Colon (tissue), 2 donors: Measurements from ENCODE around the gene NPIPA5.
"Not testable (repeated sequence)": the region's sequence is repeated elsewhere in the genome, so short reads cannot be mapped to it uniquely, and the experiment has no call there.

Experiments
- FAIRE-seq: peaks from 2 replicates; lab custom pipeline; 2012; peaks lifted over from hg19 to GRCh38; lab: Jason Lieb, UNC
- donor health status: control.
- donor health status: control.

NPIPA5 gene

DNA sequence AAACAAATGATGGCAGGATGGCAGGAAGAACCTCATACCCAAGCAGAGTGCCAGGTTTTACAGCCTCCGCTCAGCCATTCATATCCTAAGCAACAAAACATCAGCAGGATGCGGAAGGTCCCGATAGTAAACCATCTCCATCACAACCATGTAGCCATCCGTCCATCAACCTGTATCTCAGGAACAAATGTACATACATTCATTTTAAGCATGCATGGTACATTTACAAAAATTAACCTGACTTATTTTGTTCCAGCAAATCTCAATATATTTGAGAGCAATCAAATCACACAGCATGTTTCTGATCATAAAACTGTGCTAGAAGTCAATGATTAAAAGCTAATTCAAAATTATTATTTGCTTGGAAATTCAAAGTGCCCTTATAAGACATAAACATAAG, at the start of gene NPIPA5:
Gene NPIPA5, minus strand, starts transcription at position 101 of the 400 bp plus-strand sequence. Its CDS starts 0 bp downstream, at position 101.
- not testable (repeated sequence) for FAIRE-seq

DNA sequence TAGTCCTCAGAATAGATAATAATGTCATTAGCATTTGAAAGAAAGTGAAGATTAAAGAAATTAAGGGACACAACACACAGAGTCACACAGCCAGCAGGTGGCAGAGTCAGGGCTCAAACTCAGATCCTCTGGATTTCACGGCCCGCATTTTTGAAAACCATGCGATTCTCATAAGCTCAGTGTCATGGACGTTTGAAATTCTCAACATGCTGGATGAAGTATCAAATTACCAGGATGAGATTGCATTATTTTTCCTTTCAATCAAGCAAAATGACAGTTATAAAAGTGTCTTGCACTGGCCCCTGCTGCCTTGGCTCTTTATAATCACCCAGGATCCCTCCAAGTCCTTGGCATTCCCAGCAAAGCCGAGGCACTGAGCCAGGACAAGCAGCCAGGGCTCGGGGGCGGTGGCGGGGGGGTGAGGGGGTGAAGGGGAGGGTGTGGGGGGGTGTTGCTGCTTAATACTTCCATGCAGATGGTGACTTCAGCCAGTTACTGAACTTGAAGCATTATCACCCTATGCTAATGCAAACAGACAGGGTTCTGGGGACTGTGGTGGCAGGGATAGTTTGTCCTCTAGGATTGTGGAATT, 49.6 kb upstream of the NPIPA5 start:
- FAIRE-seq = no peak

DNA sequence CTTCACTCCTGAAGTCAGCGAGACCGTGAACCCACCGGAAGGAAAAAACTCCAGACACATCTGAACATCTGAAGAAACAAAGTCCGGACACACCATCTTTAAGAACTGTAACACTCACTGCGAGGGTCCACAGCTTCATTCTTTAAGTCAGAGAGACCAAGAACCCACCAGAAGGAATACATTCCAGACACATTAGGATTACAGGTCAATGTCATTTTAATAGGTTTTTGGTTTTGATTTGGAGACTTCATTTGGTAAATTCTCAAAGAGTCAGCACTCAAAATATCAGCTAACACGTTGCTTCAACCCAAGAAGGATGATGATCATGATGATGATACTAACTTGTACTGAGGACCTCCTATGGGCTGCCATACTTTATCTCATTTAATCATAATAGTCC, 48.7 kb upstream of the NPIPA5 start:
- FAIRE-seq = no peak

DNA sequence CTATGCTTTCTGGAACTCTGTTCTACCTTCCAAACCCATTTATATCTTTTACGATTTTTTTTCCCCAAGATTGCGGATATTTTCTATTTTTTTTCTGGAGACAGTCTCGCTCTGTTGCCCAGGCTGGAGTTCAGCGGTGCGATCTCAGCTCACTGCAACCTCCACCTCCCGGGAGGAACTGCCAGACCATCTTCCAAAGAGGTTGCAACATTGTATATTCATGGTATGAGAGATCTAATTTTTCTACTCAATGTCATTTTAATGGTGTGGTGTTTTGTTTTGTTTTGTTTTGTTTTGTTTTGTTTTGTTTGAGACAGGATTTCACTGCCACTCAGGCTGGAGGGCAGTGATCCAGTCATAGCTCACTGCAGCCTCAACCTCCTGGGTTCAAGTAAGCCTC, 47.8 kb upstream of the NPIPA5 start:
- FAIRE-seq = no peak

DNA sequence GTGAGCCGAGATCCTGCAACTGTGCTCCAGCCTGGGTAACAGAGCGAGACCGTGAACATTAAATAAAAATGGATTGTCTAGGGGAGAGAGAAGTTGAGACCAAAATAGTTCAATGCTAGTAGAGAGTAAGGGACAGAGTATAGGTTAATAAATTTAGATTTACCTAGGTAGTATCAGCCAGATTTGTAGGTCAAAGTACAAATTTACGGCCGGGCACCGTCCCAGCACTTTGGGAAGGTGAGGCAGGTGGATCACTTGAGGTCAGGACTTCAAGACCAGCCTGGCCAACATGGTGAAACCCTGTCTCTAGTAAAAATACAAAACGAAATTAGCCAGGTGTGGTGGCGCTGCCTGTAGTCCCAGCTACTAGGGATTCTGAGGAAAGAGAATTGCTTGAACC, 44.1 kb upstream of the NPIPA5 start:
- no peak for FAIRE-seq

DNA sequence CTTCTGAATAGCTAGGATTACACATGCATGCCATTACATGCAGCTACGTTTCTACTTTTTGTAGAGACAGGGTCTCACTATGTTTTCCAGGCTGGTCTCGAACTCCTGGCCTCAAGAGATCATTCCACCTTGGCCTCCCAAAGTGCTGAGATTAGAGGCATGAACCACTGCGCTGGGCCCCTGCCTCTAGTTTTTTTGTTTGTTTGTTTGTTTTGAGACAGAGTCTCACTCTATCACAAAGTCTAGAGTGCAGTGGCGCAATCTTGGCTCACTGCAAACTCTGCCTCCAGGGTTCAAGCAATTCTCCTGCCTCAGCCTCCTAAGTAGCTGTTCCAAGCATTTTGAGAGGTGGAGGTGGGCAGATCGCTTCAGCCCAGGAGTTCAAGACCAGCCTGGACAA, 43.6 kb upstream of the NPIPA5 start:
- not testable (repeated sequence) for FAIRE-seq

DNA sequence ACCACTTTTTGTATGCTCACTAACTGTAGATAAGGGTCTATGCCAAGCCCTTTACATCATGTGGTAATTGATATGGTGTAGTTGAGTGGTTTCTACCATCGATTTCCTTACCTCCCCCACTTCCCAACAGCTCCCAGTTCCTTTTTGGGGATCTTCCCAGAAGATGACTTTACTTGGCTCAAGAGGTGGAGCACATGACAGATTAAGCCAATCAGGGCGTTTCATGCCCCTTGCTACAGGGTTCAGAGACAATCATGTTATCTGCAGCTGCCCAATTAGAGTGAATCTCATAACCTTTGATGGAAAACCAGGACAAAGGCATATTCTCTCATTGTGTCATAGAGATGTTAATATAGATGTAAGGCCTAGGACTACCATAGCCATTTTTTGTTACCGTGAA, 40.1 kb upstream of the NPIPA5 start:
- FAIRE-seq = no peak

DNA sequence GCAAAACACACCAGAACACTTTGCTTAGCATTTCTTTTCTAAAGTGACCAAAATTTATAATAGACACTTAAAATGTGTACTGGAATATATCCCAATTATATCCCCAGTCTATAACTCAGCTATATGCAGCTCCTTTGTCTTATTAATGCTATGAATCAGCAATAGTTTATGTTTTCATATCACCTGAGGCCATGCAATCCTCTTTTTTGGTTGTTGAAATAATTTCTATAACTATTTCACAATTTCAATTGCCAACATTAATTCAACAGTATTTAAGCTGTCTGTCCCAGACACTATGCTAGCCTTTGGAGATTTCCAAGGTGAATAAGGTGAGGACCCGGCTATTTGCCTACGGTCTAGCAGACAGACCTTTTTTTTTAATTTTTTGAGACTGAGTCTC, 39.1 kb upstream of the NPIPA5 start:
- no peak for FAIRE-seq

DNA sequence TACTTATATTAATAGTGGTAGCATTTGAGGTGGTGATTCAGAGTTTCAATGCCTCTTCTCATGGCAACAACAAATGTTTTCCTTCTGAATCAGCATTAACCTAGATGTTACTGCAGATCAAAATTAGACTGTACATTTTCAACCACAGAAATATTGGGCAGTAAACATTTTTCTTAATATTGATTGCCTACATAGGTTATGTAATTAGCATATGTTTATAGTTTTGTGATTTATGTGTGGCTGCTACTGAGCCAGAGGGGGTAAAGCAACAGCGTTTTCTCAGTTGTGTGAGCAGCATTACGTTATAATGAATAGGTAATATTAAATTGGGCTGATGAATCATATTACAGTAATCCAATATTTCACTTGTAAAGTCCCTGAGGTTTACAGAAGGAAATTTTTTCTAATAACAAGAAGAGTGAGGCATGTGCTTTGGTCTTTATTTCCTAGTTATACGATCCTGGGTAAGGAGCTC, 37.5 kb upstream of the NPIPA5 start:
- FAIRE-seq = no peak

DNA sequence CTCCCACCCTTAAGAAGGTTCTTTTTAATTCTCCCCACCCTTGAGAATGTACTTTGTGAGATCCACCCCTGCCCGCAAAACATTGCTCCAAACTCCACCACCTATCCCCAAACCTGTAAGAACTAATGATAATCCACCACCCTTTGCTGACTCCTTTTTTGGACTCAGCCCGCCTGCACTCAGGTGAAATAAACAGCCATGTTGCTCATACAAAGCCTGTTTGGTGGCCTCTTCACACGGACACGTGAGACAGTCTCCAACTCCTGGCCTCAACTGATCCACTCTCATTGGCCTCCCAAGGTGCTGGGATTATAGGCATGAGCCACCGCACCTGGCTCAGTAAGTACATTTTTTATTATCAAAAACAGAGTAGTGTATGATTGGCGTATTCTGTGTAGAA, 31.4 kb upstream of the NPIPA5 start:
- FAIRE-seq = not testable (repeated sequence)

DNA sequence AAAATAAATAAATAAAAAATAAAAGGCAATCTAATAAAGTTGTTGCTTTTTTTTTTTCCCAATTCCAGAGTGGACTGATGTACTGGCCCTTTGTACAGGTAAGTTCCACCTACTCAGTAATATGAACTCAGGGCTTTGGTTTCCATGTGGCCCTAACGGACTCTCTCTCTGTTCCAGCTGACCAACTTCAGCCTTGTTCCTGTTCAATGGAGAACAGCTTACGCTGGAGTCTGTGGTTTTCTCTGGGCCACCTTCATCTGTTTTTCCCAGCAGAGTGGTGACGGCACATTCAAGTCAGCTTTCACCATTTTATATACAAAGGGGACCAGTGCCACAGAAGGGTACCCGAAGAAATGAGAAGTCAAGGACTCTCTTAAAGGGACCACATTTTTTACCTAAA, 29.7 kb upstream of the NPIPA5 start:
- FAIRE-seq = not testable (repeated sequence)

DNA sequence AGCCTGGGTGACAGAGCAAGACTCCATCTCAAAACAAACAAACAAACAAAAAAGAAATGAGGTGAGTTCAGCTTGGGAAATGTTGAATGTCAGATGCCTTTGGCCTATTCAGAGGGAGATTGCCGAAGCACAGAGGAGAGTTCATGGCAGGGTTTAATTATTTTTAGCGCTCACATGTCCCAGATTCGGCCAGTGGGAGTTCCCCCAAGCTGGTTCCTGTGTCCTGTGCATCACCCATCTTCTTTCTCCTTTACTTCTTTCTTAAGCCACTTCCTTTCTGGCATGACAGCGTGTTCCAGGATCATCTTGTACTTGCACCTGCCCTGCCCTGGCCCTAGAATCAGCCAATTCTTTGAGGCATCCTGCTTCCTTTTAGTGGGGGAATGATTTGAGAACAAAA, 26.7 kb upstream of the NPIPA5 start:
- no peak for FAIRE-seq

DNA sequence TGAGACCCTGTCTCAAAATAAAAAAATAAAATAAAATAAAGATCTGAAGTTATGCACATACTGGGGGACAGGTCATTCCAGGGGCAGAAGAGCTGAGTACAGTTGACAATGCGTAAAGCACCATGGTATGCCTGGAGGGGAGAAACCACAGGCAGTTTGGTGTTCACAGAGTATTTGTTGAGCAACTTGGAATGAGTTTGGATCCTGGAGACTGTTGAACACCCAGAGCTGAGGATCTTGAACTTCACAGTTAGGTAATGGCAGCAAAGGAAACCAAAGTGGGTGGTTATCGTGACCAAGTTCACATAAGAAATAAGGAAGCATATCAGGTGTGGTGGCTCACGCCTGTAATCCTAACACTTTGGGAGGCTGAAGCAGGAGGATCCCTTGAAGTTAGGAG, 26.0 kb upstream of the NPIPA5 start:
- not testable (repeated sequence) for FAIRE-seq

DNA sequence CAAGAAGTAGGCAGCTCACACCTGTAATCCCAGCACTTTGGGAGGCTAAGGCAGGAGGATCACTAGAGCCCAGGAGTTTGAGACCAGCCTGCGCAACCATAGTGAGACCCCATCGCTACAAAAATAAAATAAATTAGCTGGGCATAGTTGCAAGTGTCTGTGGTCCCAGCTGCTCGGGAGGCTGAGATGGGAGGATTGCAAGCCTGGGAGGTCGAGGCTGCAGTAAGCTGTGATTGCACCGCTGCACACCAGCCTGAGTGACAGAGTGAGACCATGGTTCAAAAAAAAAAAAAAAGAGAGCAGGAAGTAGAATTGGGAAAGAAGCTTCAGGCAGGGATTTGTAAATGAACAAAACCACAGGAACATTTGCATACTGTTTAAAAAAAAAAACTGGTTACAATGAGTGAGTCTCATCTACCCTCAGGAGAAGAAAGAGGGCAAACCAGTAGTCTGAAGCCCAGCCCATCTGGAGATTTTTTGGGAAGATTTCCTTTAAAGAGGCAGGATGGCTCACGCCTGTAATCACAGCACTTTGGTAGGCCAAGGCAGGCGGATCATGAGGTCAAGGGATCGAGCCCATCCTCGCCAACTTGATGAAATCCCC, 25.4 kb upstream of the NPIPA5 start:
- FAIRE-seq = no peak

DNA sequence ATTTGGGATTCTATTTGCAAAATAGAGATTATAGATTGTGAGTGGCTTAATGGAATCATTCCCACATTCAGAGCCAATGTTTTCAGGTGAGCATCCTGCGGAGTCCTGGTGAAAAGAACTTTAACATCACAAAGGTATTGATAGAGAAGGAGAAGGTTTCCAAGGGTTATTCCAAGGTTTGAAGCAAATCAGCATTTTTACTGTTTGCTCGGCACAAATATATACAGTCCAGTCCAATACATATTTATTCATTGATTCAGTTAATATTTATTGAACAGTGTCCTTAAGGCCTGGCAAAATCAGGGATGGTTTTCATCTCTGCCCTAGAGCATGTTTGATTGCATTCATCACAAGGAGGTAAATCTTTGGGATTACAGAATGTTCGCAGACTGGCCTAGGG, 23.9 kb upstream of the NPIPA5 start:
- no peak for FAIRE-seq

DNA sequence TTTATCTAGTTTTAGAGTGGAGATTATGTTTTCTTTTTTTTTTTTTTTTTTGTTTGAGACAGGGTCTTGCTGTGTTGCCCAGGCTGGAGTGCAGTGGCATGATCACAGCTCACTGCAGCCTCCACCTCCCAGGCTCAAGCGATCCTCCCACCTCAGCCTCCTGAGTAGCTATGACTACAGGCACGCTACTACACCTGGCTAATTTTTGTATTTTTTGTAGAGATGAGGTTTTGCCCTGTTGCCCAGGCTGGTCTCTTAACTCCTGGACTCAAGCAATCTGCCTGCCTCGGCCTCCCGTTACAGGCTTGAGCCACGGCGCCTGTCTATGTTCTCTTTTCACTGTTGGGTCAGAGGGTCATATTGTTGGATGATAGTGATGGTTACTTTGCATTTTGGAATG, 22.2 kb upstream of the NPIPA5 start:
- FAIRE-seq = not testable (repeated sequence)

DNA sequence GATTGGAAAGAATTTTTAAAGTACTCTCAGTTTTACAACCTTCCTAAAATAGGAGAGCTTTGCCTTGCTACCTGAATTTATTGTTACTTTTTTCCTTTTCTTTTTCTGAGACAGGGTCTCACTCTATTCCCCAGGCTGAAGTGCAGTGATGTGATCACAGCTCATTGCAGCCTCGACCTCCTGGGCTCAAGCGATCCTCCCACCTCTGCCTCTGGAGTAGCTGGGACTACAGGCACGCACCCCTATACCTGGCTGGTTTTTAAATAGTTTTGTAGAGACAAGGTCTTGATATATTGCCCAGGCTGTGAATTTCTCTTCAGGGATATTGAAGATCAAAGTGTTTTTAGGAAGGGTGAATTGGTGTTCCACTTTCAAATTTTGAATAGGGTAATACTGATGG, 21.2 kb upstream of the NPIPA5 start:
- no peak for FAIRE-seq

DNA sequence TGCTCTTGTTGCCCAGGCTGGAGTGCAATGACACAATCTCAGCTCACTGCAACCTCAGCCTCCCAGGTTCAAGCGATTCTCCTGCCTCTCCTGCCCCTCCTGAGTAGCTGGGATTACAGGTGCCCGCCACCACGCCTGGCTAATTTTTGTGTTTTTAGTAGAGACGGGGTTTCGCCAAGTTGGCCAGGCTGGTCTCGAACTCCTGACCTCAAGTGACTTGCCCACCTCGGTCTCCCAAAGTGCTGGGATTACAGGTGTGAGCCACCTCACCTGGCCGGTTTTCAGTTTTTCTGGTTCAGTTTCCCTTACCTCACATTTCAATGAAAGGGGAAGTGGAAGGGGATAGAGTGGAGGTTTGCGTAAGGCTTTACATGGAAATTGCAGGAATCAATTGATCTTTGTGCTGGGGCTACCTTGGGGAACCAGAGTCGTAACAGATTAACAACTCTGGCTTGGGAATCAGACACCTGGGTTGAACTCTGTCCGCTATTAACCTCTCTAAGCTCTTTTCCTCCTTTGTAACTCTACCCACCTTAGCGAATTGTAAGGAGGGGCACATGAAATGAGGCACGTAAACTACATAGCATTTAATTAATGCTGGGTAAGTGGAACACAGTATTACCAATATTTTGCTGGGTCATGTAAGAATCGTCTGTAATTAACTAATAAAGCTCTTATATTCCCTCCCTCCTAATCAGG, 20.7 kb upstream of the NPIPA5 start:
- FAIRE-seq = no peak

DNA sequence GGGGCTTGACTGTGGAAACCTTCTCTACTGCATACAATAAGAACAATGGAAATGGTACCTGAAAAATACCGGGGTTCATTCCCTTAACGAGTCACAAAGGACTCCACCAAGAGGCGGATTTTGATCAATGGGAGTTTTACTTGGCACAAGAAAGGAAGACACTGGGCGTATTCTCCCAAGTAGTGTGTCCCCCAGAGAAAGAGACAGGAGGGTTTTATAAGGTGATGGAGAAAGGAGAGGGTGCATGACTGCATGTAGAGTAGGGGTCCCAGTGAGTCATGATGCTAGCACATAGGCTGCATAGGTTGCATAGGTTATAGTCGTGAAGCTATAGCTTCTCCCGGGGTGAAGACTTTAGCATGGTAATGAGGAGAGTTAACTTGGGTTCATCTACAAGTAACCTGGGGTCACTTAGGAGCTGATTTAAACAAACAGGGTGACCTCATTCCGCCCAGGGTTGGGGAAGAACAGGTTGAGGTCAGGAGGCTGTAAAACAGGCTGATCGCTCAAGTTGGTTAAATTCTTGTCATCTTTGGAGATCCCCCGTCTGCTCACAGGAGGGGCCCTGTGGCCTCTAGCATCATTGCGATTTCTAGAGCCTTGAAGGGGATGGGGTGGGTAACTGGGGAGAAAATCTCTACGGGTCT, 19.0 kb upstream of the NPIPA5 start:
- no peak for FAIRE-seq

DNA sequence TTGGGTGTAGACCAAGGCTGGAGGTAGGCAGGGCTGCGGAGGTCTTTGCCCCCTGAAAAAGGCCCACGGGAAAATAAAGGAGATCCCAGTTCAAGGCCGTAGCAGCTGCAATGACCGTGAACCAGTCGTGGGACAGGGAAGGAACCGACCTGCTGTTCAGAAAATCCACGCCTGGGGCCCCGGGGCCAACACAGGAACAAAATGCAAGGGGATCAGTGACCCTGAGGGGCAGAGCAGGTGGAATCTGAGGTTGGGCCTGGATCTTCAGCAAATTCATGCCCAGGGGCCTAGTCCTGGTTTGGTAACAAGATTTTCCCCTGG, 18.4 kb upstream of the NPIPA5 start:
- not testable (repeated sequence) for FAIRE-seq

DNA sequence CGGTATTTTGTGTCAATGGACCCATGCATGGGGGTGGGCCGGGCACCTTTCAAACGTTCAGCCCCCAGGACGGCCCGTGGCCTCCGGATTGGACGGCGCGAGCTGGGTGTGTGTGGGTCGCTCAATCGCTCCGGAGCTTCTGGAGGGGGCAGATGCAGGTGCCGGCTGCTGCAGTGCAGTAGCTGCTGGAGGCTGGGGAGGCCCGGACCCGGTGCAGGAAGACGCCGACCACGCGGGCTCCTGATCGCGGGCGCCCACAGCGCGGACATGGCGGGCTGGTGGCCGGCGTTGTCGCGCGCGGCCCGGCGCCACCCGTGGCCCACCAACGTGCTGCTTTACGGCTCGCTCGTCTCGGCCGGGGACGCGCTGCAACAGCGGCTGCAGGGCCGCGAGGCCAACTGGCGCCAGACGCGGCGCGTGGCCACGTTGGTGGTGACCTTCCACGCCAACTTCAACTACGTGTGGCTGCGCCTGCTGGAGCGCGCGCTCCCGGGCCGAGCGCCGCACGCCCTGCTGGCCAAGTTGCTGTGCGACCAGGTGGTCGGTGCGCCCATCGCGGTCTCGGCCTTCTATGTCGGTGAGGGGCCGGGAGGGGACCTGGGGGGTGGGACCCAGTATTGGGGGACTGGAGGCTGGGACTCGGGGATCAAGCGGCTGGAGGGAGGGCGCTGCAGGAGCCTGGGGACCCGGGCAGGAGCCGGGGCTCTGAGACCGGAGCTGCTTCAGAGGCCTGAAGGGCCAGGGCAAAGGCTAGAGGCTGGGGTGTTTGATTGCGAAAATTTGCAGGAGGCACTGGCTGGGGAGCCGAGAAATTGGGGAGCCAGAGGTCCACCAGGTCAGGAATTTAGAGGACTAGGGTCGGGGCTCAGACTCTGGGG, 17.8 kb upstream of the NPIPA5 start, which contains the start of gene MPV17L:
Gene MPV17L, plus strand, starts transcription at position 124 of the 878 bp plus-strand sequence. Its CDS starts 144 bp downstream, at position 268.
- not testable (repeated sequence) for FAIRE-seq

DNA sequence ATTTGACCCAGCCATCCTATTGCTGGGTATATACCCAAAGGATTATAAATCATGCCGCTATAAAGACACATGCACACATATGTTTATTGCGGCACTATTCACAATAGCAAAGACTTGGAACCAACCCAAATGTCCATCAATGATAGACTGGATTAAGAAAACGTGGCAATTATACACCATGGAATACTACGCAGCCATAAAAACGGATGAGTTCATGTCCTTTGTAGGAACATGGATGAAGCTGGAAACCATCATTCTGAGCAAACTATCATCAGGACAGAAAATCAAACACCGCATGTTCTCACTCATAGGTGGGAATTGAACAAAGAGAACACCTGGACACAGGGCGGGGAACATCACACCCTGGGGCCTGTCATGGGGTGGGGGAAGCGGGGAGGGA, 14.9 kb upstream of the NPIPA5 start:
- FAIRE-seq = not testable (repeated sequence)
